Activated gamma-delta T cell treated with anti-CD3 and anti-CD28 coated beads, Interleukin-2, amount 50 U/mL, for 16 hours (primary cell): ENCODE measurements around the gene UBTD2.
"Not testable (repeated sequence)": the region's sequence is repeated elsewhere in the genome, so short reads cannot be mapped to it uniquely, and the experiment has no call there.

Source experiments
- DNase-seq: peaks from one replicate; pipeline ENCODE4 v3.0.0-alpha.2; 2020; ENCODE audit warnings: low read depth

UBTD2 gene

GRCh38 chr5:172283020-172283861, at the start of gene UBTD2:
TSS of gene UBTD2 (minus strand) at chr5:172283764. CDS start at chr5:172283665, 99 bp downstream.
- DNase-seq: peak; percentile 60

GRCh38 chr5:172326901-172327300, 43.3 kb upstream of the UBTD2 start:
- not testable (repeated sequence) for DNase-seq

- DNase-seq: no peak
Observed at GRCh38 chr5:172325452-172325851, 41.9 kb upstream of the UBTD2 start.

- no peak for DNase-seq
Observed at GRCh38 chr5:172322028-172322965, 38.7 kb upstream of the UBTD2 start.

- DNase-seq: no peak
Observed at GRCh38 chr5:172321593-172321992, 38.0 kb upstream of the UBTD2 start.

GRCh38 chr5:172319708-172320441, 36.3 kb upstream of the UBTD2 start:
- DNase-seq: no peak

GRCh38 chr5:172315587-172316493, 32.3 kb upstream of the UBTD2 start:
- DNase-seq: no peak

- DNase-seq: no peak
Observed at GRCh38 chr5:172313915-172314314, 30.4 kb upstream of the UBTD2 start.

GRCh38 chr5:172312286-172312685, 28.7 kb upstream of the UBTD2 start:
- no peak for DNase-seq

- no peak for DNase-seq
Observed at GRCh38 chr5:172311605-172312004, 28.0 kb upstream of the UBTD2 start.

GRCh38 chr5:172311026-172311425, 27.5 kb upstream of the UBTD2 start:
- DNase-seq: no peak

- no peak for DNase-seq
Observed at GRCh38 chr5:172305380-172305779, 21.8 kb upstream of the UBTD2 start.

- DNase-seq: no peak
Observed at GRCh38 chr5:172303572-172304335, 20.2 kb upstream of the UBTD2 start.

GRCh38 chr5:172303162-172303561, 19.6 kb upstream of the UBTD2 start:
- DNase-seq: no peak

- DNase-seq: no peak
Observed at GRCh38 chr5:172302047-172302710, 18.6 kb upstream of the UBTD2 start.

- no peak for DNase-seq
Observed at GRCh38 chr5:172299916-172300439, 16.4 kb upstream of the UBTD2 start.

- DNase-seq: no peak
Observed at GRCh38 chr5:172294831-172295230, 11.3 kb upstream of the UBTD2 start.

GRCh38 chr5:172293745-172294342, 10.3 kb upstream of the UBTD2 start:
- DNase-seq: no peak
